Caco-2 (cell line): Measurements from ENCODE around the gene PCSK9. TPM values are rescaled to one million over a fixed set of nuclear protein-coding genes. Genes with fewer than 3 reads are reported as not detected.

Experiments
- BruUV-seq: library from RNA; stranded (reverse); fragments of 400-500 nt; replicated peaks from 2 replicates; lab custom pipeline; 2021; lab: Mats Ljungman, UMichigan
- CTCF ChIA-PET: fragments of 300-600 bp; sonication (Branson Sonifier 250); formaldehyde crosslinking; loops from one replicate; lab custom pipeline; 2022; ENCODE audit warnings: antibody characterized with exemption; lab: Charles Lee
- POLR2A ChIA-PET: fragments of 300-600 bp; sonication (Branson Sonifier 250); formaldehyde crosslinking; loops from one replicate; lab custom pipeline; 2022; ENCODE audit warnings: antibody characterized with exemption; lab: Charles Lee
- DNase-seq, 2 experiments: peaks; one replicate each; pipeline versions ENCODE4 v3.0.0 to v3.0.0-alpha.2; 2020 to 2022
- H3K27me3 ChIP-seq: replicated peaks from 2 replicates; pipeline ENCODE4 v1.6.0; 2011; ENCODE audit warnings: low read length; ENCODE audit not compliant: control insufficient read depth, insufficient read depth
- H3K36me3 ChIP-seq: 2 replicates; pipeline ENCODE4 v1.5.1; 2011; ENCODE audit warnings: low read length; ENCODE audit not compliant: control insufficient read depth, insufficient read depth
- H3K4me1 ChIP-seq: fragments of 250-450 bp; sonication (Bioruptor Pico); 2 replicates; pipeline ENCODE4 v1.5.1; 2020; ENCODE audit warnings: mild to moderate bottlenecking
- H3K4me3 ChIP-seq: 2 replicates; pipeline ENCODE4 v1.5.1; 2011; ENCODE audit warnings: low read depth, mild to moderate bottlenecking, control low read depth, low read length
- H3K9me3 ChIP-seq: fragments of 250-450 bp; sonication (Bioruptor Pico); 2 replicates; pipeline ENCODE4 v1.5.1; 2020; ENCODE audit warnings: mild to moderate bottlenecking, moderate library complexity
- H3K27ac Mint-ChIP-seq: one replicate; pipeline ENCODE4 v1.8.0; 2022; ENCODE audit warnings: mixed read lengths; ENCODE audit not compliant: unreplicated experiment
- H3K27me3 Mint-ChIP-seq: one replicate; pipeline ENCODE4 v1.8.0; 2022; ENCODE audit warnings: mixed read lengths; ENCODE audit not compliant: insufficient read depth, unreplicated experiment
- H3K36me3 Mint-ChIP-seq: one replicate; pipeline ENCODE4 v1.8.0; 2022; ENCODE audit warnings: mild to moderate bottlenecking, mixed read lengths; ENCODE audit not compliant: insufficient read depth, unreplicated experiment
- H3K4me1 Mint-ChIP-seq: one replicate; pipeline ENCODE4 v1.8.0; 2022; ENCODE audit warnings: low read depth, mixed read lengths; ENCODE audit not compliant: unreplicated experiment
- H3K4me3 Mint-ChIP-seq: one replicate; pipeline ENCODE4 v1.8.0; 2022; ENCODE audit warnings: mild to moderate bottlenecking, moderate library complexity, mixed read lengths; ENCODE audit not compliant: unreplicated experiment
- H3K9me3 Mint-ChIP-seq: one replicate; pipeline ENCODE4 v1.8.0; 2022; ENCODE audit warnings: mixed read lengths; ENCODE audit not compliant: unreplicated experiment
- CTCF ChIP-seq, 2 experiments: fragments of 200-600 bp in 1 of 2; IDR thresholded peaks; 1 replicate in 1 of 2; 2 replicates in 1 of 2; pipeline versions ENCODE4 v1.5.1 to v1.8.0; 2011 to 2022; ENCODE audit warnings: antibody characterized with exemption in 1 of 2, control low read depth in 1 of 2, inconsistent platforms in 1 of 2, low read depth in 1 of 2, low read length in 1 of 2, mild to moderate bottlenecking in 1 of 2, moderate library complexity in 1 of 2; ENCODE audit not compliant: insufficient read depth in 1 of 2, severe bottlenecking in 1 of 2, unreplicated experiment in 1 of 2
- intact Hi-C: fragments of 100-400 bp; cut with micrococcal nuclease; formaldehyde crosslinking; loops from one replicate; pipeline ENCODE4 v1.10.0; 2022; ENCODE audit not compliant: unreplicated experiment
- total RNA-seq: library from RNA; stranded (reverse); gene quantifications from 2 replicates; pipeline ENCODE4 v1.2.3, GENCODE V29; 2022

PCSK9 gene
- total RNA-seq, 1 experiment from 2014 or later: 29.4 TPM

- BruUV-seq: no TSS peak
- Mint-ChIP-seq H3K4me1 (no peaks in the 10 kb centered on the region), H3K4me3 (no peak overlapping the region), H3K9me3 (no peaks in the 10 kb centered on the region), H3K27me3 (no peaks in the 10 kb centered on the region), H3K36me3 (peaks cover 64% of the 10 kb centered on the region), H3K27ac (no peak overlapping the region)
- H3K4me1 ChIP-seq: no peaks in the 10 kb centered on the region
- no peak for TF ChIP-seq CTCF (IDR thresholded peaks at IDR 0.05; ENCODE audit: insufficient read depth in 1 of 2, low read depth in 1 of 2, low read length in 1 of 2, severe bottlenecking in 1 of 2, unreplicated experiment in 1 of 2)
- no peak for DNase-seq
- ChIA-PET POLR2A (no interaction called here), CTCF (no interaction called here)
- intact Hi-C loops: no loop called here
- no peaks in the 10 kb centered on the region for H3K9me3 ChIP-seq
- no peaks in the 10 kb centered on the region for H3K27me3 ChIP-seq
- no peaks in the 10 kb centered on the region; the same call in none of the 2 replicates for H3K36me3 ChIP-seq
- no peak overlapping the region for H3K4me3 ChIP-seq
Observed at GRCh38 chr1:55067914-55068313, 28.6 kb downstream of the PCSK9 start.

- Histone ChIP-seq H3K9me3 (no peaks in the 10 kb centered on the region), H3K36me3 (no peaks in the 10 kb centered on the region; the same call in none of the 2 replicates), H3K27me3 (no peaks in the 10 kb centered on the region), H3K4me3 (no peak overlapping the region), H3K4me1 (no peaks in the 10 kb centered on the region)
- no peak overlapping the region for H3K4me3 Mint-ChIP-seq
- CTCF ChIA-PET: no interaction called here
- POLR2A ChIA-PET: no interaction called here
- no peaks in the 10 kb centered on the region for H3K9me3 Mint-ChIP-seq
- intact Hi-C loops: no loop called here
- TF ChIP-seq CTCF (IDR thresholded peaks at IDR 0.05; ENCODE audit: insufficient read depth in 1 of 2, low read depth in 1 of 2, low read length in 1 of 2, severe bottlenecking in 1 of 2, unreplicated experiment in 1 of 2): no peak
- no TSS peak for BruUV-seq
- peaks cover 69% of the 10 kb centered on the region for H3K36me3 Mint-ChIP-seq
- H3K27ac Mint-ChIP-seq: no peak overlapping the region
- no peak for DNase-seq
- H3K4me1 Mint-ChIP-seq: no peaks in the 10 kb centered on the region
- no peaks in the 10 kb centered on the region for H3K27me3 Mint-ChIP-seq
Observed at GRCh38 chr1:55068638-55069037, 29.3 kb downstream of the PCSK9 start.

- ChIA-PET CTCF (no interaction called here), POLR2A (no interaction called here)
- H3K9me3 Mint-ChIP-seq: no peaks in the 10 kb centered on the region
- BruUV-seq: no TSS peak
- DNase-seq: no peak
- H3K27me3 Mint-ChIP-seq: no peaks in the 10 kb centered on the region
- Histone ChIP-seq H3K9me3 (no peaks in the 10 kb centered on the region), H3K36me3 (no peaks in the 10 kb centered on the region; the same call in none of the 2 replicates), H3K27me3 (no peaks in the 10 kb centered on the region), H3K4me3 (no peak overlapping the region), H3K4me1 (no peaks in the 10 kb centered on the region)
- H3K4me3 Mint-ChIP-seq: no peak overlapping the region
- no peaks in the 10 kb centered on the region for H3K4me1 Mint-ChIP-seq
- intact Hi-C loops: no loop called here
- no peak overlapping the region for H3K27ac Mint-ChIP-seq
- peaks cover 66% of the 10 kb centered on the region for H3K36me3 Mint-ChIP-seq
- TF ChIP-seq CTCF (IDR thresholded peaks at IDR 0.05; ENCODE audit: insufficient read depth in 1 of 2, low read depth in 1 of 2, low read length in 1 of 2, severe bottlenecking in 1 of 2, unreplicated experiment in 1 of 2): no peak
Observed at GRCh38 chr1:55069280-55069679, 29.9 kb downstream of the PCSK9 start.
